Measurements from ENCODE around the gene SKA2.
"Not testable (repeated sequence)": the region's sequence is repeated elsewhere in the genome, so short reads cannot be mapped to it uniquely, and the experiment has no call there.

Gene SKA2

GRCh38 chr17:59101178-59101577 is 53.8 kb downstream of the SKA2 start:
- no peak for DNase-seq (ENCODE audit: low read depth in 3 of 3)

DNA sequence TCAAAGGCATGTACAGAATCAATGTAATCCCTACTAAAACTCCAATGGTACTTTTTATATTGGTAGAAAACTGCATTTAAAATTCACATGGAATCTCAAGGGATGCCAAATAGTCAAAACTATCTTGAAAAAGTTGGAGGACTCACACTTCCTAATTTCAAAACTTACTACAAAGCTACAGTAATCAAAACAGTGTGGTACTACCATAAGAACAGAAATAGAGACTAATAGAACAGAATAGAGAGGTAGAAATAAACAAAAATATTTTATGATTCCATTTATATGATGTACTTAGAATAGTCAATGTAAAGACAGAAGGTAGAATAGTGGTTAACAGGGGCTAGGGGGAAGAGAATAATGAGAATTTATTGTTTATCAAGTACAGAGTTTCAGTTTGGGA is 57.1 kb downstream of the SKA2 start:
- no peak for DNase-seq (ENCODE audit: low read depth in 3 of 3)

DNA sequence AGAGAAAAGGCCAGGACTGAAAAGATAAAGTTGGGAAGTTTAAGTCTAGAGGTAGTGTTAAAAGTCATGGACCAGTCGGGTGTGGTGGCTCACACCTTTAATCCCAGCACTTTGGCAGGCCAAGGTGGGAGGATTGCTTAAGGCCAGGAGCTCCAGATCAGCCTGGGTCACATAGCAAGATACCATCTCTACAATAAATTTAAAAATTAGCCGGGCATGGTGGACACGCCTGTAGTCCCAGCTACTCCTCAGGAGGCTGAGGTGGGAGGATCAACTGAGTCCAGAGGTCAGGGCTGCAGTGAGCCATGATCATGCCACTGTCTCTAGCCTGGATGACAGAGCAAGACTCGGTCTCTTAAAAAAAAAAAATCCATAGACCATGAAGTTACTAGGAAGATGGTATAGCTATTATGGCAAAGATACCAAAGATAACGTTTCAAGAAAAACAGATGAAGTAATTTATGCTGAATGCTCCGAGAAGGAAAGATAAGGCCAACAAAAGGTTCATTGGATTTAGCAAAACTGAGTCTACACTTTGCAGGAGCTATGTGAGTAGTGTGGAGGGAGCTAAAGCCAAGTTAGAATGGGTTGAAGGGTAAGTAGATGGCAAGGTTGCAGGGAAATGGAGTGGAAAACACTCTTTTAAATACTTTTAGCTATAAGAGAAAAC is 60.0 kb downstream of the SKA2 start:
- no peak for DNase-seq (ENCODE audit: low read depth in 3 of 3)

GRCh38 chr17:59093702-59094231 is 61.2 kb downstream of the SKA2 start:
- no peak for DNase-seq (ENCODE audit: low read depth in 3 of 3)

DNA sequence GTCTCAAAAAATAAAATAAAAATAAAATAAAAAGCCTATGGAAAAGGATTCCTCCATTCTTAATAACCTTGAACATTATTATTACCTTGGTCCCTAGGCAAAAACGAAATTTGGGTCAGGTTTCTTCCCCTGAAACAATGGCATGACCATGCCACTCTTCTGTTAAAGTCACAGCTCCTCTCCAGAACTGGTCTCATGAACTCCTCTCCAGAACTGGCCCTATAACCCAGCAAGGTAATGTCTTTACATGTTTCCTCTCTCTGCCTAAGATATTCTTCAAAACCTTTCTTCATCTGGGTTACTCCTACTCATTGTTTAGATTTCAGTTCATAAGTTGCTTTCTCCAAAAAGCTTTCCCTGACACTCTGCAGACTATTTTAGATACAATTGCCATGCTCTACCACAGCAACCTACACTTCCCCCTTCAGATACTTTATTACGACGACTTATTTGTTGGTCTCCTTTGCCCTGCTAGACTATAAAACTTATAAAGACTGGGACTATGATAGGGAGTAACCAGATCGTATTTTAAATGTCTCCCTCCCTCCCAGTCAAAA is 61.8 kb downstream of the SKA2 start:
- no peak for DNase-seq (ENCODE audit: low read depth in 3 of 3)

DNA sequence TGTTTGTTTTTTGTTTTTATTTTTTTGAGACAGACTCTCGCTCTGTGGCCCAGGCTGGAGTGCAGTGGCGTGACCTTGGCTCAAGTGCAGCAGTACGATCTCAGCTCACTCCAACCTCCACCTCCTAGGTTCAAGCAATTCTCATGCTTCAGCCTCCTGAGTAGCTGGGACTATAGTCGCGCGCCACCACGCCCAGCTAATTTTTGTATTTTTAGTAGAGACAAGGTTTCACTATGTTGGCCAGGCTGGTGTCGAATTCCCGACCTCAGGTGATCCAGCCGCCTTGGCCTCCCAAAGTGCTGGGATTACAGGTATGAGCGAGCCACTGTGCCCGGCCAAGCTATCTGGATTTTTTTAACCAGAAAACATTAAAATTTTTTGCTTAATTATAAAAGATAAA is 64.4 kb downstream of the SKA2 start:
- not testable (repeated sequence) for DNase-seq (ENCODE audit: low read depth in 3 of 3)

DNA sequence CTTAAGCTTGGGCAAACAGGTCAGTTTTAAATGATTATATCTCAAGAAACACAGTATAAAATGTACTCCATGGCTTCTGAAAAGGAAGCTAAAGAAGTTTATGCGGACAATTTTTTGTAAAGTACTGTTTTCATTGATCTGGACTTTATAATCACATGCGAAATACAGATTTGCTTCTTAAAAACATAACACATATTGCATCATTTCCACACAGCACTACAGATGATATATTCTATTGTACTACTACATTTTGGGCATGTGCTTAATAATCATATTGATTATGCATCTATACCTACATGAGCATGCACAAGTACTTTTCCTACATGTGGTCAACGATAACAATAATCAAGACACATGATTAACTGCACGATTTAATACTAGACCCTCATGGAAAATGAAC is 70.8 kb downstream of the SKA2 start:
- no peak for DNase-seq (ENCODE audit: low read depth in 3 of 3)

- DNase-seq (ENCODE audit: low read depth in 3 of 3), result no peak
These were observed 80.5 kb downstream of the SKA2 start for GRCh38 chr17:59074494-59074893.

GRCh38 chr17:59073972-59074371 is 81.0 kb downstream of the SKA2 start:
- no peak for DNase-seq (ENCODE audit: low read depth in 3 of 3)

GRCh38 chr17:59069856-59070255 is 85.1 kb downstream of the SKA2 start:
- no peak for DNase-seq (ENCODE audit: low read depth in 3 of 3)

GRCh38 chr17:59067756-59068155 is 87.2 kb downstream of the SKA2 start:
- no peak for DNase-seq (ENCODE audit: low read depth in 3 of 3)

DNA sequence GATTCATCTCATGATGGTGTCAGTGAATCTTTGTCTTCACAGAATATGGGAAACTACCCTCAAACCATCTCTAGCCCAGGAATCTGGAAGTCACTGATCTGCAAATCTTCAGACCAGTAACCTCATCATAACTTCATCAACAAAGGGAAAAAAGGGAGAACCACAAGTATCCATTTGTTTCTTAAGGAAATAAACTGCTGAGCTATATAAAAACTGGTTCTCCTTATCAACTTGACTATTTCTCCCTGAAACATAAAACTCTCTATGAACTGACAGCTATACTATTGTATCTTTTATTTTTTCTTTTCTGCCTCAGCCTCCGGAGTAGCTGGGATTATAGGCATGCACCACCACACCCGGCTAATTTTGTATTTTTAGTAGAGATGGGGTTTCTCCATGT is 87.6 kb downstream of the SKA2 start:
- DNase-seq (ENCODE audit: low read depth in 3 of 3), result no peak

DNA sequence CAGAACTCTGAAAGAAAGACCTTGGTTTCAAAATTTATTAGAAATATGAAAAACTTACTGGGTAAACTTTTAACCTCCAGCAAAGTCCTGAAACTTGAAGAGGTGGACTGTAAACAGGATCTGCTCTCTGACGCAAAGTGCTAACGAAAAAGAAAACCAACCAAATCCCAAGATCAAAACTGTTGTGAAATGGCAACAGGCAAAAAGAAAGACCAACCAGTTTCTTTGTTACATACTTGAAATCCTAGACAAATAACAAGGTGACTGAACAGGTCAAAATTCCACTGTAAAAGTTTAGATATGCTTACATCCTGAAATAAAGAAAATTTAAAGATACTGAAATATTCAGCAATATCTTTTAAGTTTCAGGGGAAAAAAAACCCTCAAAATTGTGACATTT is 92.5 kb downstream of the SKA2 start:
- no peak for DNase-seq (ENCODE audit: low read depth in 3 of 3)
